GM12874 (cell line): Measurements from ENCODE around the gene TMPRSS4.

Experiments used
- TF ChIP-seq, protein P1 (sequence below): IDR thresholded peaks from 2 replicates; pipeline ENCODE4 v1.5.1; 2011; ENCODE audit warnings: low read depth, mild to moderate bottlenecking, control low read depth, low read length, moderate library complexity; ENCODE audit not compliant: insufficient read depth

TMPRSS4 gene

DNA sequence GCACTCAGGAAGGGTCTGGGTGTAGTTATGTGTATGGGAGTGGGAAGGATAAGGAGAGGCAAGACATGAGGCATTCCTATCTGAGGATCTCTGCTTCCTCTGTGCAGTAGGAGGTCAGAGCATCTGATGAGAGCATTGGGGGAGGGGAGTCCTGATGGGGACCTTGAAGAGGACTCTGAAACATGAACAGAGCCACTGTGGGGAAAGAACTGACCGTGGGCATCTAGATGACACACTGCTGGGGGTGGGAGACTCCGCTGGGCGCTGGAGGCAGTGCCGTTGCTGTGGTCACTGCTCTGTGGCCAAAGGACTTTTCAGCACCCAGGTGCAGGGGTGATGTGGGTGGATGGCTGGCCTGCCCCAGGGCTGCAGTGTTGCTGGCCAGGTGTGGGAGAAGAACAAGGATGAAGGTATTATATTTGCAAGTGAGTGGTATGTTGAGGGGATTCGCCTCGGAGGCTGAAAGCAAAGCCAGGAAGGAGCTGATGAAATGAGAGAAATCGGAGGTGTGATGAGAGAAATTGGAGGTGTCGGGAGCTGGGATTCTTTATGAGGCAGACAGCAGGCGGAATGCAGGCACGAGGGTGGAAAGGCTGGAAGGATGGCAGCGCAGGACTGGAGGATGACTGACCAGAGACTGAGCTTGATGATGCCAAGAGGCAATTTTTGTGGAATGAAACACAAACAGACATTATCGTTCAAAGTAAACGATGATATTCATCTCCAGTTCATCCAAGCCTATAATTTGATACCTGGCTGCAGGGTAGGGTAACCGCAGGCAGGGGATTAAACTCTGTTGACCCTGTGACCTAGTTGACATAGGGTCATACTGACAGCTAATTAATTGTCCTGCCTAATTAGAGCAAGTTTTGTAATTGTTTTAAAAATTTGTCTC is 19.4 kb upstream of the TMPRSS4 start:
- TF ChIP-seq, protein P1, sequence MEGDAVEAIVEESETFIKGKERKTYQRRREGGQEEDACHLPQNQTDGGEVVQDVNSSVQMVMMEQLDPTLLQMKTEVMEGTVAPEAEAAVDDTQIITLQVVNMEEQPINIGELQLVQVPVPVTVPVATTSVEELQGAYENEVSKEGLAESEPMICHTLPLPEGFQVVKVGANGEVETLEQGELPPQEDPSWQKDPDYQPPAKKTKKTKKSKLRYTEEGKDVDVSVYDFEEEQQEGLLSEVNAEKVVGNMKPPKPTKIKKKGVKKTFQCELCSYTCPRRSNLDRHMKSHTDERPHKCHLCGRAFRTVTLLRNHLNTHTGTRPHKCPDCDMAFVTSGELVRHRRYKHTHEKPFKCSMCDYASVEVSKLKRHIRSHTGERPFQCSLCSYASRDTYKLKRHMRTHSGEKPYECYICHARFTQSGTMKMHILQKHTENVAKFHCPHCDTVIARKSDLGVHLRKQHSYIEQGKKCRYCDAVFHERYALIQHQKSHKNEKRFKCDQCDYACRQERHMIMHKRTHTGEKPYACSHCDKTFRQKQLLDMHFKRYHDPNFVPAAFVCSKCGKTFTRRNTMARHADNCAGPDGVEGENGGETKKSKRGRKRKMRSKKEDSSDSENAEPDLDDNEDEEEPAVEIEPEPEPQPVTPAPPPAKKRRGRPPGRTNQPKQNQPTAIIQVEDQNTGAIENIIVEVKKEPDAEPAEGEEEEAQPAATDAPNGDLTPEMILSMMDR: no peak

DNA sequence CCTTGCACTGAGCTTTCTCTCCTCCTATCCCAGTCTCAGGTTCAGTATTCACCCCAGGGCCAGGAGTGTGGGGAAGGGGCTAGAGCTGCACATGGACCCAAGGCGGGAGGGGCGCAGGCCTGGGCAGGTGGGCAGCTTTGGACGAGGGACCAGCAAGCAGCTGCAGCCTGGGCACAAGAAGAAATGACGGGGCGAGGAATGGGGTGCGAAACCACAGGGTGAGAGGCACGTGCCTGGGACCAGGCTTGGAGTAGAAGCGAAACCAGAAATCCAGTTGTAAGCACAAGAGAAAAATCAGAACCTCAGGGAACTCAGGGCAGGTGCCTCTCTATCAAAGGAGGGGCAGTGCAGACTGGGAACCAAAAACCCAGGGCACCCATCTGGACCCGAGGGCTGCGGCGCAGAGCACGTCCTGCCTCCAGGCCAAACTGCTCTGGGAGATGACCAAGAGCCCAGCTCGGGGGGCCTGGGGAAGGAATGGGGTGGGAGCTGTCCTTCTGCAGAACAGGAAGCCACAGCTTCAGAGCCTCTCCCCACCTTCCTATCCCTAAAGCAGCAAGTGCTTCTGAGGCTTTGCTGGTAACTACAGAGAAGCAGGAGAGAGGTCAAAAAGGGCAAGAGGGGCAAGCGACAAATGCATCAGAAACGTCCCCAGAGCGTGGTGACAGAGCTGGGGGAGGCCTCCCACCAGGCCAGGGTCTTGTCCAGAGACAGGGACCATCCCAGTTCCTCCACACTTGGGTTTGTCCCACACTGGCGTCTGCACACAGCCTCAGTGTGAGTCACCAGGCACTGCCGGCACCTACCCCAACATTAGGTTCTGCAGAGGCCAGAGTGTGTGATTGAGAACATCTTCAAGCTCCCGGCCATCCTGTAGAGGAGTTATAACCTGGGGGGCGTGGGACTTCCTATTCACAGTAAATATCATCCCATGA is 18.3 kb upstream of the TMPRSS4 start:
- TF ChIP-seq, protein P1: no peak

DNA sequence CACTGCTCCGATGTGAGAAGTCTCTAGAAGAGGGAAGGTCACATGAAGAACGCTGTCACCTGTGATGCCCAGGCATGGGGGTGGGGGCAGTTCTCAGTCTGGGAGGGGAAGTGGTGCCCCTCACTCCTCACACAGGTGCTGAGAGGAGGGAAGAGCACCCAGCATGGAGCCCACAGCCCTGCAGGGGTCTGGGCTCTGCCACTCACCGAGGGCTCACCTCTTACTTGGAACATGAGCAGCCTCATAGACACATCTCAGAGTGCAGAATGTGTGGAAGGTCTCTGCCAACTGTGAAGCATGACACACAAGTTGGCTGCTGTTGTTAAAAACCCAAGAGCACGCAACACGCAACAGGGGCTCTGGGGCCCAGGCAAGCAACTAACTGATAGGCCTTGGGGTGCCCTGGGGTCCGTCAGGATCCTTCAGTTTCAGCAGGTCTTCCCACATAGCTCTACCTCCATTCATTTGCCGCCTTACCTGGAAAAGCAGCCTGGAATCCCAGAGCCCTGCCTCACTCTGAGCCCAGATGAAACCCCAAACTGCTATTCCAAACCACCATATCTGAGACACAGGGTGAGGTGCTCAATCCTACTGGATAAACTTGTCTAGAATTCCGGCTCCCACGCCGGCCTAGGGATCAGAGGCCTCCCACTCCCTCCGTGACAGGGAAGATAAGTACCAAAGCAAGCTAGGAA is 17.5 kb upstream of the TMPRSS4 start:
- TF ChIP-seq, protein P1: no peak

- TF ChIP-seq, protein P1: no peak
These were observed 16.7 kb upstream of the TMPRSS4 start for GRCh38 chr11:118060081-118060661.

DNA sequence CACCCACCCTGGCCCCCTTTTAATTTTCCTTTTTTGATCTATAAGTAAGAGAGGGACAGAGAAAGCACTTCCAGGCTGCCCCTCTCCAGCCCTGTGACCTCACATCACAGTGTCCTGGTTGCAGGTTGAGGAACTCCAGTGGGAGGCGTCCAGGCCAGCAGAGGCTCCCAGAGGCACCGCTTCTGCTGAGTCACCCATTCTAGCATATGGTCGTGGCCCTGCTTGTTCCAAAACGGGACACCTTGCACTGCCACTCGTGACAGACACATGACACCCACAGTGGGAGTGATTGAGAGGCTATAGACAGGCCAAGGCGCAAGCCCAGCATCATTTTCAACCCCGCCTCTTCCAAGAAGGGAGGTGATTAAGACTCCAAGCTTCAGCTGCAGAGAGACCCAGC is 16.0 kb upstream of the TMPRSS4 start:
- TF ChIP-seq, protein P1: no peak

DNA sequence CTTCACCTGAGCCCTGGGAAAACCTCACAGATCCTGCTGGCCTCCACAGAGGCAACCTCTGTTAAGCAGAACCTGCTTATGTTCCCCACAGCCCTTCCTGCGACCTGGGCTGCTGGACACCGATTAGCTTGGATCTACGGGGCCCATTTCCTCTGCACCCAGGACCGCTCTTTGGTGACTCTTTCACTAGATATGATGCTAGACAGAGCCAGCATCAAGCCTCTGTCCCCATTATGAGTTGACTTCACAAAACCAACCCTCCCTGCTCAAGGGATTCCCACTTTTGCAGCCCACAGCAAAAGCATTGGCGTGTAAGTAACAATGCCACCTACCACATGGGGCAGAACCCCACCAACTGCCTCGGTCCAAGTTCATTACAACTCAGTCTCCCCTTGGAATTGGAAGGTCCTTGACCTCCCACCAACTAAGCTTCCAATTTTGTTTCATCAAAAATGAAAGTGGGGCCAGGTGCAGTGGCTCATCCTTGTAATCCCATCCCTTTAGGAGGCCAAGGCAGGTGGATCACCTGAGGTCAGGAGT is 15.2 kb upstream of the TMPRSS4 start:
- TF ChIP-seq, protein P1: no peak
